Adrenal gland (tissue), 5 donors: ENCODE measurements around the gene TLX1.

Experiments
- POLR2A ChIP-seq, 2 donors: fragments of 450-650 bp; IDR thresholded peaks; one replicate each; pipeline ENCODE4 v1.6.1; 2017; ENCODE audit warnings: antibody characterized with exemption in 2 of 2, mild to moderate bottlenecking in 2 of 2, moderate library complexity in 1 of 2
- TF ChIP-seq, protein P1 (sequence below), 6 experiments: fragments of 450-650 bp in 4 of 6; fragments of 200-600 bp in 2 of 6; sonication (generic) in 1 of 6; IDR thresholded peaks; 1 replicate in 5 of 6; 2 replicates in 1 of 6; pipeline versions ENCODE4 v1.5.1 to v1.8.0; 2016 to 2021; ENCODE audit warnings: antibody characterized with exemption in 6 of 6, mild to moderate bottlenecking in 2 of 6, moderate library complexity in 1 of 6
- donor health status: DM: no; HTN: no; CAD: no.

DNA sequence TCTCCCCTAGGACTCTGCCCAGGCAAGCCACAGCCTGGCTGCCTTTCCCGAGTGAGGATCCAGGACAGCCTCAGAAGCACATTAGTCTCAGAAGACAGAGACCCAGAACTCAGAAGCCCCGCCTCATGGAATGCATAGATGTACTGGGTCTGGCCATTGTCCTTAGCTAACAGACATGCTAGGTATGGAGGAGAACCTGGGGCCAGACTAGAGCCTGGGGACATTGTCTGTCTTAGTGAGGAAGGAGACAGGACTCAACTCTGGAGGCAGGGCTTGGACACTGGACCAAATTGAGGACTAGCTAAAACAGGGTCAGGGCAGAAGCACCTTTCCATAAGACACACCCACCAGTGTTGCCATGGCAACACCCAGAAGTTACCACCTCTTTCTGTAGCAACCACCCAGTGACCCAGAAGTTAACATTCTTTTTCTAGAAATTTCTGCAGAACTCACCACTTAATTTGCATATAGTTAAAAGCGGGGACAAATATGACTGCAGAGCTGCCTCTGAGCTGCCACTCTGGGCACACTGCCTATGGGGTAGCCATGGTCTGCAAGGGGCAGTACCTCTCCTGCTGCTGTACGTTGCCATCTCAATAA, 27.5 kb downstream of the TLX1 start:
- TF ChIP-seq, protein P1, sequence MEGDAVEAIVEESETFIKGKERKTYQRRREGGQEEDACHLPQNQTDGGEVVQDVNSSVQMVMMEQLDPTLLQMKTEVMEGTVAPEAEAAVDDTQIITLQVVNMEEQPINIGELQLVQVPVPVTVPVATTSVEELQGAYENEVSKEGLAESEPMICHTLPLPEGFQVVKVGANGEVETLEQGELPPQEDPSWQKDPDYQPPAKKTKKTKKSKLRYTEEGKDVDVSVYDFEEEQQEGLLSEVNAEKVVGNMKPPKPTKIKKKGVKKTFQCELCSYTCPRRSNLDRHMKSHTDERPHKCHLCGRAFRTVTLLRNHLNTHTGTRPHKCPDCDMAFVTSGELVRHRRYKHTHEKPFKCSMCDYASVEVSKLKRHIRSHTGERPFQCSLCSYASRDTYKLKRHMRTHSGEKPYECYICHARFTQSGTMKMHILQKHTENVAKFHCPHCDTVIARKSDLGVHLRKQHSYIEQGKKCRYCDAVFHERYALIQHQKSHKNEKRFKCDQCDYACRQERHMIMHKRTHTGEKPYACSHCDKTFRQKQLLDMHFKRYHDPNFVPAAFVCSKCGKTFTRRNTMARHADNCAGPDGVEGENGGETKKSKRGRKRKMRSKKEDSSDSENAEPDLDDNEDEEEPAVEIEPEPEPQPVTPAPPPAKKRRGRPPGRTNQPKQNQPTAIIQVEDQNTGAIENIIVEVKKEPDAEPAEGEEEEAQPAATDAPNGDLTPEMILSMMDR (IDR thresholded peaks at IDR 0.05): no peak
- no peak for TF ChIP-seq POLR2A (IDR thresholded peaks at IDR 0.05)
